Stimulated activated CD8-positive, alpha-beta memory T cell treated with anti-CD3 and anti-CD28 coated beads, Interleukin-15, amount 100 ng/mL, for 48 hours (primary cell): ENCODE data around the gene PRRT3.

Experiments used
- DNase-seq, 2 donors: peaks; one replicate each; pipeline ENCODE4 v3.0.0-alpha.2; 2020; ENCODE audit warnings: low read depth in 2 of 2

The PRRT3 gene

DNA sequence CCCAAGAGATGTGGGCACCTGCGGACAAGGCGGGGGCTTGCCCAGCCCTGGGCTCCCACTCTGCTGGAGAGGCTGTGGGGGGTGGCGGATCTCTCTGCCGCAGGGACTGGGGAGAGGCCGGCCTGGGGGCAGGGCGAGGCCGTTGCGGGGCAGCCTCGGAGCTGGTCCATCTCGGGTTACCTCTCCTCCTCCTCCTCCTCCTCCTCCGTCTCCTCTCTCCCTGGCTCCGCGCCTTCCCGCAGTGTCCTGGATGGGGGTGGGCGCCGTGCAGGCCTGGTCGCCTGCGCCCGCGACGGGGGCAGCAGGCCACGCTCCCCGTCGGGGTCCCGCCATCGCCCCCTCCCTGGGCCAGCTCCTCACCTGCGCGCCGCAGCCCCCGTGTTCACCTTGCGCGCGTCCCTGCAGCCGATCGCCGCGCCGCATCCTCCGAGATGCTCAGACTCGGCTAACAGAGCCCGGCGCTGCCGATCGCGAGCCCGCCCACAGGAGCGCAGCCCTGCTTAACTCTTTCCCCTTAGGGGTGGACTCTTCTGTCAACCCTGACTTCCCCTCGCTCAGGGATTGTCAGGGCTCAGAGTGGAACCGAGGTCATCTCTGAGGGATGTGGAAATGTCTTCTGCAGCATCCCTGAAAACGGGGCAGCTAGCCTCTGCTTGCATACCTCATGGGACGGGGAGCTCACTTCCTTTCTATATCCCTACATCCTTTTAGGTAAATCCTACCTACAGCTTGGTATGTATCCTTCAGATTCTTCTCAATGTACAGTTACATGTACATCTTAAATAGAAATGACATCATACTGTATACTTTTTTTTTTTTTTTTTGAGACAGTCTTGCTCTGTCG is at the start of gene PRRT3:
Gene PRRT3, minus strand, starts transcription at position 447 of the 844 bp plus-strand sequence. CDS start 2,293 bp downstream, outside the sequence.
- DNase-seq = peak in 1 of 2 donors; percentile 56

DNA sequence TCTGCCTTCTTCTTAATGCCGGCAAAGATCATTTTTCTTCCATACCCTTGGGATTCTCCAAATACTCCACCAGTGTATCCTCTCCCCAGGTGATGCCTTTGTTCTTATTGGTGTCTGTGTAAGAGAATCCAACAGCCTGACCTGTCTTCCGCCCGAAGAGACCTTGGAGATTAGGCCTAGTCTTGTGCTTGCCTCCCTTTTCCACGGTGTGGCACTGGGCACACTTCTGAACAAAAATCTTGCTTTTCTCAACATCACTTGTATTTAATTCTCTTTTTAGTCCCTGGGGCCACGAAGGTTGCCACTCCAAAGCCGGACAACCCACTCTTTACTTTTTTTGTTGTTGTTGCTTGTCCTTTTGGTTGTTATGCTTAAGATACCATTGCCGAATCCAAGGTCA is 48.5 kb upstream of the PRRT3 start:
- no peak for DNase-seq

- no peak for DNase-seq
These were observed 42.1 kb upstream of the PRRT3 start for GRCh38 chr3:9994086-9994844.

DNA sequence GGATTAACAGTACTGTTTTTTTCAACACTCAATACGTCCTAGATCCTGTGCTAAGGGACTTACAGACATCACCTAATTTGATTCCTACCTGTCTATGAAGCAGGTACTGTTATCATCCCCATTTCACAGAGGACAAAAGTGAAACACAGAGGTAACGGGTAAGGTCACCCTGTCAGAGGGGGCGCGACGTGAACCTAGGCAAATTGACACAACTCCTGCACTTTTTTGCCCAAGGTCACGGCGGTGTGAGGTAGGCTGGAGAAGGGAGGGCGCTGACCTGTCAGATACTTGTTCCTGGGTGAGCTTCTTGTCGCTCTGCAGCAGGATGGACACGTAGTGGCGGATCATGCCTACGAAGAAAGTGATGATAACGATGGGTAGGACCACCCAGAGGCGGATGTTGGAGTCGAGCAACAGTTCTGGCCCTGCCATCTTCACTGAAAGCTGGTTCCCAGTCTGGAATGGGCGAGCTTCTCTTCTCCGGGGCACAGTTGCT is 34.1 kb upstream of the PRRT3 start:
- no peak for DNase-seq

DNA sequence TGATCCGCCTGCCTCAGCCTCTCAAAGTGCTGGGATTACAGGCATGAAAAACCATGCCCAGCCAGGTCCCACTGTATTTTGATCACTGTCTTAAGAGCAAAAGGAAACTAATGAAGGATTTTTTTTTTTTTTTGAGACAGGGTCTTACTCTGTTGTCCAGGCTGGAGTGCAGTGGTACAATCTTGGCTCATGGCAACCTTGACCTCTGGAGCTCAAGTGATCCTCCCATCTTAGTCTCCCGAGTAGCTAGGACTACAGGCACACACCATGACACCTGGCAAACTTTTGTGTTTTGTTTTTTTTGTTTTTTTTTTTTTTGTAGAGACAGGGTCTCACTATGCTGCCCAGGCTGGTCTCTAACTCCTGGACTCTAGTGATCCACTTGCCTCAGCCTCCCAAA is 28.0 kb upstream of the PRRT3 start:
- no peak for DNase-seq

DNA sequence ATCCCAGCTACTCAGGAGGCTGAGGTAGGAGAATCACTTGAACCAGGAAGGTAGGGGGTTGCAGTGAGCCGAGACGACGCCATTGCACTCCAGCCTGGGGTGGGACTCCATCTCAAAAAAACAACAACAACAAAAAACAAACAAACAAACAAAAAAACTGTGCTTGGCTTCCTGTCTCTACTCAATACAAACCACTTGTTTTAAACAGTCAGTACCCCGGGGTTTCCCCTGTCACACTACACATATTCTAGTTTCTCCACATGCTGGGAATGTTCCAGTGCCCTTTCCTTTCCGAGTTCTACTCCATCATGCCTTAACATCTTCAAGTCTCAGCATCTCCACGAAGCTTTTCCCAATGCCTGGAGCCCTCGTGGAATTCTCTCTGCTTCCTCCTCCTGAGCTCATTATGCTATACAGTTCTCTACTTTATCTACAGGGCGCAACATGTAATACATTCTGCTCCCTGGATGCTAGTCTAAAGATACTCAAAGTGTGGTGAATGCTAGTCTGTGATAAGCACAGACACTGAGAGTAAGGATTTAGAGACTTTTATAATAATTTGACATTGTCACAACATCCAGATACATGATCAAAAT is 26.6 kb upstream of the PRRT3 start:
- no peak for DNase-seq

DNA sequence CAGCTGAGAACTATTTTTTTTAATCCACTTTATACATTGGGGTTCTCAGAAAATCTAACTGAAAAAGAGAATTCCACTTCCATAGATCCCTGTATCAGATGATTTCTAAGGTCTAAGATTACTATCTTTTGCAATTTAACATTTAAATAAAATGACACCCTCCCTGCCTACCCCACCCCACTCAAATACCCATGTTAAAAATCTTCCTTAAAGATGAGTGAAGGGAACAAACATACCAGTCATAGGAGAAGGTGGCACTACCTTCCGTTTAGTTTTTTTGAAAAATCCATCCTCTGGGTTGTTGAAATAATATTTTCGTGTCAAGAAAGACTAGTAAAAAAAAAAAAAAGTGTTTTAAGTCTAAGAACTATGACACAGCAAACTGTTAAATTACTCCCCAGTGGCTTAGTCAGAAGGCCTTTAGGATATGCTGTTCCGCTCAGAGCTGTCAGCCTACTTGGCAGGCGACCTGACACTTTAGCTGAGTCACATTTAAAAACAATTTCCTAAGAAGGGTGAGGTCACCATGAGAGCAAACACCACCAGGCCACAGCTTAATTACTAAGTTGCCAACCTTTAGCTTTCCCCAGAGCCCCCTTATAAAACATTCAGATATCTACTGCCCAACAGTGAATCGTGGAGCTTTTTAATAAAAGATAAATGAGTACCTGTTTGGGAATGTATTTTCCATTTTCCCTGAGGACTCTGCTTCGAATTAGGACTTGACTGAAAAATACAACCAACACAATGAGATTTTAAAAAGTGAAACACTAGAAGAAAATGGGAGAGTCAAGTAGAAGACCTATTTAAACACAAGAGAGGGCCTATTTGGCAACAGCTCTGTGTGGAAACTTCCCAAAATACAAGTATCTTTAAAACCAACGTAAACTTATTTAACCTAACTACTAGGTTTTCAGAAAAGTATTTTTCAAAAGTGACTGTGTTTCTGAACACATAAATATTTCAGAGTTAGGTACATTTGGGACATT is 24.8 kb upstream of the PRRT3 start:
- DNase-seq = peak; percentile 9 to 44

DNA sequence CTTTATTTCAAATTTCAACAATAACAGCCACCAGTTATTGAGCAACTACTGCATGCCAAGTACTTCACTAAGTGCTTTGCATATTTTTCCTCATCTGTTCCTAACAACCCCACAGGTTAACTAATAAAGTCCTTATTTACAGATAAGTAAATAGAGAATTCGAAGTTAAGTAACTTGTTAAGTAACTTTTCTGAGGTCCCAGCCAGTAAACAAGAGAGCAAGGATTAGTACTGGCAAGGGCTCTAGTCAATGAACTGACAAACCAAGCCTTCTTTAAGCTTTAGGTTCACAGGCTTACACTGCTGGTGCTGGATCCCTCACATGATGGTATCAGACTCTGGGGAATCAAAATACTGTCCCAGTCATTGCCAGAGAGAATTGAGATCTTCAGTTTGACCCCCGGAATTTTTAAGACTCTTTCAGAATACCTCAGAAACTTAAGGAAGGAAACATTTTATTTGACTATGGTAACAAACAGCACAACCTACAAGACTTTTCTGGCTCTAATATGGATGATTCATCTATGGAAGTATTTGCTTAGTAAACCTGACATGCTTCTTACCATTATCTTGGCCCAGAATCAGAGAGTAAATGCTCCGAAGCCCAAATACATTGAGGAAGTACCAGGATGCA is 17.9 kb upstream of the PRRT3 start:
- no peak for DNase-seq

DNA sequence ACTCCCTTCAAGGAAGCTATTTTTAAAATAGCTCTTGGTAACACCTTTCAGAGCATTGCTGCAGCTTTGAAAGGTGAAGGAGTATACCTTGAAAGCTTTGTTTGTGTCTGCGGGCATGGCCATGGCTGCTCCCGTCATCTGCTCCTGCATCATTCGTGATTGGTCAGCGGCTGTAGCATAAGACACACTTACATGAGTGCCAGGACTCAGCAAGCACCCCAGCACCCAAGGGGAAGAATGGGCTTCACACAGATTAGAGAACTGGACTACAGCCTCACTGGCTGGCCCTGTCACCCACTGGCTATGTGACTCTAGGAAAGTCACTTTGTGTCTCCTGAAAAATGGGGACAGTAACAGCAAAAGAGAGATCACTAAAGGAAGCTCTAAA is 17.4 kb upstream of the PRRT3 start:
- DNase-seq = no peak

DNA sequence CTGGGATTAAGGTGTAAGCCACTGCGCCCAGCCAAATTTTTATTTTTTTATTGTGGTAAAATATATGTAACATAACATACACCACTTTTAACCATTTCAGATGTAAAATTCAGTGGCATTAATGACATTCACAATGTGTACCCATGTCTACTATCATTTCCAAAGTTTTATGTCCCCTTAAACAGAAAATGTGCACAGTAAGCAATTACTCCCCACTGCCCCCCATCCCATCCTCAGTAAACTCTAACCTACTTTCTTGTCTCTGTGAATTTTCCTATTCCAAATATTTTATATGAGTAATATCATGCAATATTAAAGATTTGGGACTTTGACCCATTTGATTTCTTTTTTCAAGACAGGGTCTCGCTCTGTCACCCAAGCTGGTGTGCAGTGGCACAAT is 14.6 kb upstream of the PRRT3 start:
- DNase-seq = no peak

GRCh38 chr3:9965200-9965875 is 13.1 kb upstream of the PRRT3 start:
- DNase-seq = no peak

DNA sequence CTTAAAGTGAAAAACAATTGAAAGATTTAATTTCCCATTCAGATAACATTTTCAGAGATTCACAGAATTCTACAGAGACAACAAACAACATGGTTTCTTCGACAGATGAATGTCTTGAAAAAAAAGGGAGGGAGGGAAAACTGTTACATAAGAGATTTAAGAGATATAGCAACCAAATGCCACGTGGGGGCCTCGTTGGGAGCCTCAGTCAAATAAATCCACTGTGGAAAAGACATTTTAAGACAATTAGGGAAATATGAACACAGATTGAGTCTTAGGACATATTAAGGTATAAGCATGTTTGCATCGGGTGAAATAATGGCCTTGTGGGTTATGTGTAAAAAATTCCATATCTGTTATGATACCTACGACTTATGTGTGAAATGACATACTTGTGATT is 5.0 kb upstream of the PRRT3 start:
- no peak for DNase-seq

- no peak for DNase-seq
These were observed 3.6 kb upstream of the PRRT3 start for GRCh38 chr3:9955611-9956352.

GRCh38 chr3:9955067-9955502 is 2.9 kb upstream of the PRRT3 start:
- no peak for DNase-seq

GRCh38 chr3:9951598-9951961 is 628 bp downstream of the PRRT3 start:
- DNase-seq = no peak

DNA sequence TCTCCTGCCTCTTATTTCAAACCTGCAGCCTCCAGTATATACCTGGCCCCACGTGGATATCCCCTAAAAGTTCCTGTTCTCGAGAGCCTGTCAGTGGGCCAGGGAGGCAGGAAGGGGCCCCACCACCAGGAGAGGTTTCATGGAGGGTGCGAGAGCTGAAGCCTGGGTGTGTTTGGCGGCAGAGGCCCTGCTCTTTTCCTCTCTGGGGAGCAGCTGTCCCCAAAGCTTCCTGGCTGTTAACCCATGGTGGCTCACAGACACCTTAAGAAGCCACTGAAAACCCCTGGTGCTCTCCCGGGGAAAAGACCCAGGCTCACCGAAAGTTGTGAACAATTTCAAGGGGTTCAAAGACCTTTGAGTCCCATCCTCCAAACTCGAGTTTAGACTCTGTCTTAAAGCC is 1.1 kb downstream of the PRRT3 start:
- DNase-seq = no peak

- no peak for DNase-seq
These were observed 2.6 kb downstream of the PRRT3 start for GRCh38 chr3:9949626-9950025.

- no peak for DNase-seq
These were observed 3.1 kb downstream of the PRRT3 start for GRCh38 chr3:9949115-9949514.

DNA sequence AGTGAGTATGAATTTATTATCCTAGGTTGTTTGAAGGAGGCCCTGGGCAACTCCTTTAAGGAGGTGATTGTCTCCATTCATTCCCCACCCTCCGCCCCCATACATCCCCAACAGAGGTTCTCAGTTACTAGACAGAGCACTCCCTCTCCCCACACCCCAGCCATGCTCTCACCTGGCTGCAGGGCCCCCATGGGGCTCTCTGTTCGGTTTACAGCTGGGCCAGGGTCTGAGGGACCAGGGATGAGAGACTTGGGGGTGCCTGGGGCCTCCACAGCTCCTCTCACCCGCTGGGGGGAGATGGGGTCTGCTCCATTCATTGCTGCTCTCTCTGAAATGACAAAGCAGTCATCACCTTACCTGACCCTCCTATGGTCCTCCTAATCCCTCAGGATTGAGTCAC is 3.6 kb downstream of the PRRT3 start:
- no peak for DNase-seq
